Gastroesophageal sphincter (tissue), 4 donors: ENCODE measurements around the gene TRDN. TPM values are rescaled to one million over a fixed set of nuclear protein-coding genes. Genes with fewer than 3 reads are reported as not detected.

Source experiments
- ATAC-seq: fragments of 150-250 bp; one replicate; pipeline ENCODE4 v1.9.1; 2016; ENCODE audit warnings: mild to moderate bottlenecking, moderate library complexity
- H3K27ac ChIP-seq, 4 donors: fragments of 200-600 bp; sonication (generic) in 3 of 4; 1 replicate in 3 of 4; 2 replicates in 1 of 4; pipeline ENCODE4 v1.5.1; 2016 to 2019
- H3K27me3 ChIP-seq: fragments of 200-600 bp; sonication (generic); one replicate; pipeline ENCODE4 v1.5.1; 2019
- H3K36me3 ChIP-seq, 2 donors: fragments of 200-600 bp; sonication (generic); one replicate each; pipeline ENCODE4 v1.5.1; 2019; ENCODE audit warnings: control low read depth in 1 of 2
- H3K4me1 ChIP-seq, 3 donors: fragments of 200-600 bp; sonication (generic); 1 replicate in 2 of 3; 2 replicates in 1 of 3; pipeline ENCODE4 v1.5.1; 2016 to 2019; ENCODE audit warnings: control low read depth in 2 of 3
- H3K4me3 ChIP-seq, 2 donors: fragments of 200-600 bp; sonication (generic); one replicate each; pipeline ENCODE4 v1.5.1; 2019; ENCODE audit warnings: mild to moderate bottlenecking in 1 of 2, moderate library complexity in 1 of 2
- H3K9me3 ChIP-seq, 3 donors: fragments of 200-600 bp; sonication (generic); one replicate each; pipeline ENCODE4 v1.5.1; 2017 to 2019; ENCODE audit warnings: control low read depth in 2 of 3
- EP300 ChIP-seq: sonication (generic); formaldehyde crosslinking; IDR thresholded peaks from one replicate; pipeline ENCODE4 v1.6.1; 2017; ENCODE audit warnings: antibody characterized with exemption, mild to moderate bottlenecking
- POLR2A ChIP-seq, 2 donors: fragments of 450-650 bp; IDR thresholded peaks; one replicate each; pipeline ENCODE4 v1.6.1; 2017; ENCODE audit warnings: antibody characterized with exemption in 2 of 2, mild to moderate bottlenecking in 2 of 2, moderate library complexity in 1 of 2
- POLR2AphosphoS5 ChIP-seq: sonication (generic); formaldehyde crosslinking; IDR thresholded peaks from one replicate; pipeline ENCODE4 v1.6.1; 2017; ENCODE audit warnings: antibody characterized with exemption
- WGBS, 2 donors: methylation state at CpG; one replicate each; pipeline ENCODE4 v1.1.5; 2018; ENCODE audit warnings: low coverage in 1 of 2; 5-methylcytosine and 5-hydroxymethylcytosine counted together
- total RNA-seq, 4 donors: library from RNA; depleted of rRNA; stranded (reverse); fragments of >200 nt; gene quantifications; one replicate each; pipeline ENCODE4 v1.1.0, GENCODE V29; 2016
- TF ChIP-seq, protein P1 (sequence below), 4 experiments: fragments of 200-600 bp in 2 of 4; fragments of 450-650 bp in 2 of 4; sonication (generic) in 1 of 4; IDR thresholded peaks; one replicate each; pipeline ENCODE4 v1.5.1; 2017 to 2019; ENCODE audit warnings: antibody characterized with exemption in 4 of 4, mild to moderate bottlenecking in 2 of 4, moderate library complexity in 2 of 4

TRDN gene
- total RNA-seq, 4 donors from 2014 or later: not detected

DNA sequence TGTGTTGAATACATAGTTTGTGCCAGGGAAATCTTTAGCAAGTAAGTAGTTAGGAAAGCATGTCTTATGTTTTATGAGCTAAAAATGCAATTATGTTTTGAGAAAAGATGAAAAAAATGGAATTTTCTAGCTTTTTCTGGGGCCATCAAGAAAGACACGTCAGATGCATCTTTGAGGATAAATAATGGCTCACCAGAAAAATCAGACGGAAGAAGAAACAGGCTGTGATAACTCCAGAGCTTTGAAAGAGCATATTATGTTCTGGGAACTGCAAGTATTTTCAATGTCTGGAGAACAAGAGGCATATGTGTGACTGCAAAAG lies 467.0 kb downstream of the TRDN start:
- ATAC-seq: no peak

GRCh38 chr6:123168892-123169773 lies 467.6 kb downstream of the TRDN start:
- Histone ChIP-seq H3K36me3 (no peaks in the 10 kb centered on the region), H3K27me3 (no peaks in the 10 kb centered on the region), H3K4me3 (no peak overlapping the region), H3K4me1 (no peaks in the 10 kb centered on the region), H3K27ac (no peak overlapping the region), H3K9me3 (no peaks in the 10 kb centered on the region)
- ATAC-seq: no peak
- WGBS, 2 donors: 67 to 69% methylated on average over 2 of the region's 2 CpGs
- TF ChIP-seq EP300 (no peak), POLR2AphosphoS5 (no peak), POLR2A (IDR thresholded peaks at IDR 0.05) (no peak)
- TF ChIP-seq, protein P1, sequence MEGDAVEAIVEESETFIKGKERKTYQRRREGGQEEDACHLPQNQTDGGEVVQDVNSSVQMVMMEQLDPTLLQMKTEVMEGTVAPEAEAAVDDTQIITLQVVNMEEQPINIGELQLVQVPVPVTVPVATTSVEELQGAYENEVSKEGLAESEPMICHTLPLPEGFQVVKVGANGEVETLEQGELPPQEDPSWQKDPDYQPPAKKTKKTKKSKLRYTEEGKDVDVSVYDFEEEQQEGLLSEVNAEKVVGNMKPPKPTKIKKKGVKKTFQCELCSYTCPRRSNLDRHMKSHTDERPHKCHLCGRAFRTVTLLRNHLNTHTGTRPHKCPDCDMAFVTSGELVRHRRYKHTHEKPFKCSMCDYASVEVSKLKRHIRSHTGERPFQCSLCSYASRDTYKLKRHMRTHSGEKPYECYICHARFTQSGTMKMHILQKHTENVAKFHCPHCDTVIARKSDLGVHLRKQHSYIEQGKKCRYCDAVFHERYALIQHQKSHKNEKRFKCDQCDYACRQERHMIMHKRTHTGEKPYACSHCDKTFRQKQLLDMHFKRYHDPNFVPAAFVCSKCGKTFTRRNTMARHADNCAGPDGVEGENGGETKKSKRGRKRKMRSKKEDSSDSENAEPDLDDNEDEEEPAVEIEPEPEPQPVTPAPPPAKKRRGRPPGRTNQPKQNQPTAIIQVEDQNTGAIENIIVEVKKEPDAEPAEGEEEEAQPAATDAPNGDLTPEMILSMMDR (IDR thresholded peaks at IDR 0.05): no peak

More for the DNA sequence above, 467.0 kb downstream of the TRDN start:
- Histone ChIP-seq H3K9me3 (no peaks in the 10 kb centered on the region), H3K4me1 (no peaks in the 10 kb centered on the region), H3K36me3 (no peaks in the 10 kb centered on the region), H3K27me3 (no peaks in the 10 kb centered on the region), H3K27ac (no peak overlapping the region), H3K4me3 (no peak overlapping the region)
- 36 to 49% methylated on average over 2 of the region's 2 CpGs for WGBS, 2 donors
- TF ChIP-seq, protein P1 (IDR thresholded peaks at IDR 0.05): no peak
- TF ChIP-seq POLR2AphosphoS5 (no peak), POLR2A (IDR thresholded peaks at IDR 0.05) (no peak)

DNA sequence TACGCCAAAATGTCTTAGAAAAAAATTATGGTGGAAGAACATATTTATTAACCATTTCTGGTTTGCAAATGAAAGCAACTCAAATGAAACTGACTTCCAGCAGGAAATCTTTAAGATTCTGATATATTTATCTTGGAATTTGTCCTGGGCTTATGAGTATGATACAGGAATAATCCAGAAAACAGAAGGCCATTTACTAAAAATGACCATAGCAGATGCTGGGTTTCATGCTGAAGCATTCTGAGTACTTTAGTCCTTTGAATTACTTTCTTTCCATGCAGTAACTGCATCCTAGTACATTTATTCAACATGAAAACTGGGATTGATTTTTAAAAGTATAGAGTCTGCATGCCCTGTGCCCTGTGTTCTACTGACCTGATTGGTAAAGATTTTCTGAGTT lies 468.3 kb downstream of the TRDN start:
- Histone ChIP-seq H3K36me3 (no peaks in the 10 kb centered on the region), H3K4me1 (no peaks in the 10 kb centered on the region), H3K4me3 (no peak overlapping the region), H3K9me3 (no peaks in the 10 kb centered on the region), H3K27me3 (no peaks in the 10 kb centered on the region), H3K27ac (no peak overlapping the region)
- no peak for ATAC-seq
- WGBS, 2 donors: 80 to 93% methylated on average over 1 of the region's 1 CpG
- no peak for TF ChIP-seq POLR2AphosphoS5
- TF ChIP-seq, protein P1 (IDR thresholded peaks at IDR 0.05): no peak

Other genes with a start within 250 kb of the TRDN start
- 1 to 10 TPM in 1 of 4 donors, under 1 TPM in 1, not detected in 2; 0.23 to 3.2 TPM for gene NKAIN2, start 166.9 kb upstream of the TRDN start, total RNA-seq